DND-41 (cell line): ENCODE results near the gene NOC3L.

Experiments used
- EZH2 ChIP-seq: IDR thresholded peaks from 3 replicates; pipeline ENCODE4 v1.6.1; 2012; ENCODE audit warnings: borderline replicate concordance, low read depth, mild to moderate bottlenecking, moderate library complexity, low read length, inconsistent platforms; ENCODE audit not compliant: severe bottlenecking
- TF ChIP-seq, protein P1 (sequence below): IDR thresholded peaks from 2 replicates; pipeline ENCODE4 v1.5.1; 2012; ENCODE audit warnings: borderline replicate concordance, low read length, moderate library complexity, mild to moderate bottlenecking; ENCODE audit not compliant: poor library complexity, severe bottlenecking; ENCODE audit errors: extremely low read depth

DNA sequence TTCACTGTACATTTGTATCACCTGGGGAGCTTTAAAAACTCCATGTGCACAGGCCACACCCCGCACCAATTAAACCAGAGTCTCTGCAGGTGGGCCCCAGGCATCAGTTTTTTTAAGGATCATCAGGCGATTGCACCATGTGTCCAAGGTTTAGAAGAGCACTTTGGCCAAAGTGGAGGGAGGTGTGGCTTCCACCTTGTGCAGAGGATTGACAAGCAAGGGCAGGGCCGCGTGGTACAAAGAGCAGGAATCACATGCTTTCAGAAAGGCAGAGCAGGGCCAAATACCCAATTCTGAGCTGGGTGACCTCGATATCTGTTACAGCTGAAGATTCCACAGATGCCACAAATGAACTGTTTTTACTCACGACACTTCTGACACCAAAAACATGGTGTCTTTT, 52.4 kb downstream of the NOC3L start:
- TF ChIP-seq, protein P1, sequence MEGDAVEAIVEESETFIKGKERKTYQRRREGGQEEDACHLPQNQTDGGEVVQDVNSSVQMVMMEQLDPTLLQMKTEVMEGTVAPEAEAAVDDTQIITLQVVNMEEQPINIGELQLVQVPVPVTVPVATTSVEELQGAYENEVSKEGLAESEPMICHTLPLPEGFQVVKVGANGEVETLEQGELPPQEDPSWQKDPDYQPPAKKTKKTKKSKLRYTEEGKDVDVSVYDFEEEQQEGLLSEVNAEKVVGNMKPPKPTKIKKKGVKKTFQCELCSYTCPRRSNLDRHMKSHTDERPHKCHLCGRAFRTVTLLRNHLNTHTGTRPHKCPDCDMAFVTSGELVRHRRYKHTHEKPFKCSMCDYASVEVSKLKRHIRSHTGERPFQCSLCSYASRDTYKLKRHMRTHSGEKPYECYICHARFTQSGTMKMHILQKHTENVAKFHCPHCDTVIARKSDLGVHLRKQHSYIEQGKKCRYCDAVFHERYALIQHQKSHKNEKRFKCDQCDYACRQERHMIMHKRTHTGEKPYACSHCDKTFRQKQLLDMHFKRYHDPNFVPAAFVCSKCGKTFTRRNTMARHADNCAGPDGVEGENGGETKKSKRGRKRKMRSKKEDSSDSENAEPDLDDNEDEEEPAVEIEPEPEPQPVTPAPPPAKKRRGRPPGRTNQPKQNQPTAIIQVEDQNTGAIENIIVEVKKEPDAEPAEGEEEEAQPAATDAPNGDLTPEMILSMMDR = no peak
- TF ChIP-seq EZH2 = no peak
